G401 (cell line): Measurements from ENCODE around the gene BEAN1. TPM values are rescaled to one million over a fixed set of nuclear protein-coding genes. Genes with fewer than 3 reads are reported as not detected.
"Not testable (repeated sequence)": the region's sequence is repeated elsewhere in the genome, so short reads cannot be mapped to it uniquely, and the experiment has no call there.

Experiments used
- DNase-seq: peaks from one replicate; pipeline ENCODE4 v3.0.0-alpha.2; 2015; ENCODE audit warnings: low spot score
- in situ Hi-C: cut with HindIII; loops from 2 replicates; pipeline ENCODE4 v1.10.0; 2016; ENCODE audit warnings: low sequenced_read_pairs, mixed read lengths
- total RNA-seq: library from RNA; depleted of rRNA; stranded (reverse); fragments of >200 nt; shearing (Covaris generic); gene quantifications from 2 replicates; pipeline ENCODE4 v1.2.3, GENCODE V29; 2014

BEAN1 gene
- total RNA-seq, 1 experiment from 2014 or later = not detected

DNA sequence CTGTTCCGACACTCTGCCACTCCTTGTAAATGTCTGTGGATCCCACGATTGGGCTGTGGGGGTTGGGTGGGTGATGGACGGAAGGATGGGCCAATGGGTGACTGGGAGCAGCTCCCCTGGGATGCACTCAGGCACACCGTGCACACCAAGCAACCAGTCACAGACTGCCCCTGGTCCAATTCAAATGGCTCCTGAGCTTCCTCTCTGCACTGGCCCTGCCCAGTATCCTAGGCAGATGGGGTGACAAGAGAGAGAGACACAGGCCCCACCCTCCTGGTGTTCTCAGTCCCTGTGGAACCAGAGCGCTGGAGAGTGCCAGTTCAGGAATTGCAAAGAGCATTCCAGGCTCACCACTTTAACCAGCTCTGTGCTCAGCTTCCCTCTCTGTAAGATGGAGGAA is 32.8 kb downstream of the BEAN1 start:
- DNase-seq = no peak
- in situ Hi-C loops = no loop called here

DNA sequence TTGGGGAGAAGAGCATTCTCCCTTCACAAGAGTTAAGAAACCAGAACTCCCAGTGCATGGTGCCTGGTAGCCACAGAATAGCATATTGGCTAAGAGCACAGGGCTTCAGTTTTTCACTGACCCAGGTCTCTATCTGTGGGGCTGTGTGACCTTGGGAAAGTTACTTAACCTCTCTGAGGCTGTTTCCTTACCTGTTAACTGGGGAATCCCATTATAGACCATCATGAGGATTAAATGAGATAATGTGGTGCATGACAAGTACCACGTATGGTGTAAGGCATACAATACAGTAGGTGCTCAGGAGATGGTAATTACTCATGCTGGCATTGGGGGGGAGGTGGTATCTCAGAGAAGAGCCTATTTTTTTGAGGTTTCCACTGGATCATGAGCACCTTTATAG is 33.6 kb downstream of the BEAN1 start:
- DNase-seq = no peak
- in situ Hi-C loops = no loop called here

DNA sequence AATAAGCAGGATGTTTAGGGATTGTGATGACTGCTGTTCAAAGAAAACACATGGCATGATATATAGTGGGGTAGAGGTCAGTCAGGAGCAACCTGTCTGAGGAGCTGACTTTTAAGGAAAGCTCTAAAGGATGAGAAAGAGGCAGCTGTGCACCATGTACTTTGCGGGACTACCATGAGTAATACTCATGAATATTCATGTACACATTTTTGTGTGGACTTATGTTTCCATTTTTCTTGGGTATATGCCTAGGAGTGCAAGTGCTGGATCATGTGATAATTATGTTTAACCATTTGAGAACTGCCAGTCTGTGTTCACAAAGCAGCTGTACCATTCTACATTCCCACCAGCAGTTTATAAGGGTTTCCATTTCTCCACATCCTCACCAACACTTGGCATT is 35.8 kb downstream of the BEAN1 start:
- in situ Hi-C loops = no loop called here
- no peak for DNase-seq

DNA sequence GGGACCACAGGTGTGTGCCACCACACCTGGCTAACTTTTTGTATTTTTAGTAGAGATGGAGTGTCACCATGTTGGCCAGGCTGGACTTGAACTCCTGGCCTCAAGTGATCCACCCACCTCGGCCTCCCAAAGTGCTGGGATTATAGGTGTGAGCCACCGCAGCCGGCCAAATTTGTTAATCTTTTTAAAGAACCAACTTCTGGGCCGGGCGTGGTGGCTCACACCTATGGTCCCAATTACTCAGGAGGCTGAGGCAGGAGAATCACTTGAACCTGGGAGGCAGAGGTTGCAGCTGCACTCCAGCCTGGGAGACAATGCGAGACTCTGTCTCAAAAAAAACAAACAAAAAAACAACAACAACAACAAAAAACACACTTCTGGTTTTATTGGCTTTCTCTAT is 38.9 kb downstream of the BEAN1 start:
- in situ Hi-C loops, DNase-seq: not testable (repeated sequence)

DNA sequence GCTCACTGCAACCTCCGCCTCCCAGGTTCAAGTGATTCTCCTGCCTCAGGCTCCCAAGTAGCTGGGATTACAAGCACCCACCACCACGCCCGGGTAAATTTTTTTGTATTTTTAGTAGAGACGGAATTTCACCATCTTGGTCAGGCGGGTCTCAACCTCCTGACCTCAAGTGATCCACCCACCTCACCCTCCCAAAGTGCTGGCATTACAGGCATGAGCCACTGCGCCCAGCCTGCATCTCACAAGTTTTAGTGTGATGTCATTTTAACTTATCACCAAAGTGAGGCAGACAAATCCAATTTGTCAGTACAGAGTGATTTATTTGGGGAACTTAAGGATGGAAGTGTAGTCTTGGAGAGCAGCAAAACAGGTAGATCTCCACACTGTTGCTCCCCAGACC is 39.5 kb downstream of the BEAN1 start:
- DNase-seq, in situ Hi-C loops: not testable (repeated sequence)

DNA sequence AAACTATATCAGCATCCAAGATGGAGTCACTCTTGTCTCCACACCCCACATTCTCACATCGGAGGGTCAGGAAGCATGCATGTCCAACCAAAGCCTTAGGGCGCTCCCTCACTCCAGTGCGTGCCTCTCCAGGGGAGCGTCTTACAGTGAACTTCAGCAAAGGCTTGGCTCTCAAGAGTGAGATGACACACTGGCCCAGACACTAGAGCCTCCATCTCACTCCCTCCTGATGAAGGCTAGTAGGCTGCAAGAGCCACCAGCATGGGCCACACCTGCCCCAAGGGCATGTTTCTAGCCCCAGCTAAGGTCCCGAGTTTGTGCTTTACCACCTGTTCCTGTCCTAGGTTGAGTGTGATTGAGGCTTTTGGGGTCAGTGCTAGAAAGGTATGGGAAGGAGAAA is 40.5 kb downstream of the BEAN1 start:
- in situ Hi-C loops = no loop called here
- no peak for DNase-seq

DNA sequence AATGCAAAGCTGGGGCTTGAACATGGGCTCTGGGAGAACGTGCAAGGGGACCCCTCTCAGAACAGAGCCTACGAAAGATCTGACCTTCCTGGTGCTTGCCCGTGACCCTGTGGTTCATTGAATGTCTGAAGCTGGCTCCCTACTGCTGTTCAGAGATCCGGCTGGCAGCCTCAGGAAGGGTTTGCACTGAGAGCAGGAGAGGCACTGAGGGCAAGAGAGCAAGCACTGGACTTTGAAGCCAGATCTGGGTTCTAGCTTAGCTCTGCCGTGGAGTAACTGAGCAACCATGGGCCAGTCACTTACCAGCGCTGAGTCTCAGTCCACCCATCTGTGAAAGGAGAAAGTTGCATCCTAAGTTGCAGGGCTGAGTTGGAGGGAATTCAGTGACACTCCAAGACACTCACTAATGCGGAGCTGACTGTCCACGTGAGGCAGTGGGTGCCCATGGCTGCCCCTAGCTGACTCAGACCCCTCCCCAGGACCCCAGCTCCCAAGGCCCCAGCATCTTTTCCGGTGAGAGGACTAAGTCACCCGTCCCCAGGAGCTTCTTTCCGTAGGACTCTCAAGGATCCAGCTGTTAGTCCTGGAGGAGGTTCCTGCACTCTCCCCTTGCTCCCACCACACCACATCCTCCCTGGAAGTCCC is 41.3 kb downstream of the BEAN1 start:
- in situ Hi-C loops = no loop called here

DNA sequence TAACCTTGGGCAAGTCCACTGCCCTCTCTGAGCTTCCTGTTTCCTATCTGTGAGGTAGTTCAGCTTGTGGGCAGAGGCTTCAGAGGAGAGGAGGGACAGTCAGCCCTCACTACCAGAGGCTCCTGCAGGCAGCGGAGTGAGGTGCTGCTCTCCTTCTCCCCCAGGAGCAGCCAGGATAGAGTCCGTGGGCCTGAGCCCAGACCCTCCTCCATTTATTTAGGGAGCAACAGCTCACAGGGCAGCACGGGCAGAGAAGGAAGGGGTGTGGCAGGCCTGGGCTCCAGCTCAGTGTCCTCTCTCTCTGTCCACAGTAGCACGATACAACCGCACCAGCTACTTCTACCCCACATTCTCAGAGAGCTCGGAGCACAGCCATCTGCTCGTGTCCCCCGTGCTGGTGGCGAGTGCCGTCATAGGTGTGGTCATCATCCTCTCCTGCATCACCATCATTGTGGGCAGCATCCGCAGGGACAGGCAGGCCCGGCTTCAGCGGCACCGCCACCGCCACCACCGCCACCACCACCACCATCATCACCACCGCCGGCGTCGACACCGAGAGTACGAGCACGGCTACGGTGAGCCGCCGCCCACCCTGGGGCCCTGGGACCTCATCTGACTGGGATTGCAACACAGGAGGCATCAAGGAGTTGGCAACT is 42.3 kb downstream of the BEAN1 start:
- in situ Hi-C loops = no loop called here
- DNase-seq = no peak

More for the DNA sequence above, 41.3 kb downstream of the BEAN1 start:
- no peak for DNase-seq

DNA sequence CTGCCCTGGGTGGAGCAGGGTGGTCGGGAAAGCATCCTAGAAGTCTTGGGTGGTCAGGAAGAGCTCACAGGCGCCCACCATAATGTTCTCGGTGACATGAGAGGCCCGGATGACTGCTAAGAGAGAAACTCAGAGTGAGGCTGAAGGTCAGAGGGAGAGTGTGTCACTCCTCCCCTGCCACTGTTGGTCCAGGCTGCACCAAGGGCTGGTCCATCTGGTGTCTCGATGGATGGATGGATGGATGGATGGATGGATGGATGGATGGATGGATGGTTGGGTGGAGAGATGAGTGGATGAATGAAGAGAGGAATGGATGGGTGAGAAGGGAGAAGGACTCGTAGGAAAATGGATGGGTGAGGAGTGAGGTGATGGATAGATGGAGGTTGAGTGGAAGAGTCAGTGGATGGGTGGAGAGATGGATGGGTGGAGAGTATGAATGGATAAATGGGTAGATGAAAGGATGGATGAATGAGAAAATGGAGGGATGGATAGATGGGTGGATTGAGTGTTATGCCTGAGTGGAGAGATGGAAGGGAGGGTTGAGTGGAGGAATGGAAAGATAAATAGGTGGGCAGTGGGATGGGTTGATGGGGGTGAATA is 43.0 kb downstream of the BEAN1 start:
- in situ Hi-C loops = no loop called here

DNA sequence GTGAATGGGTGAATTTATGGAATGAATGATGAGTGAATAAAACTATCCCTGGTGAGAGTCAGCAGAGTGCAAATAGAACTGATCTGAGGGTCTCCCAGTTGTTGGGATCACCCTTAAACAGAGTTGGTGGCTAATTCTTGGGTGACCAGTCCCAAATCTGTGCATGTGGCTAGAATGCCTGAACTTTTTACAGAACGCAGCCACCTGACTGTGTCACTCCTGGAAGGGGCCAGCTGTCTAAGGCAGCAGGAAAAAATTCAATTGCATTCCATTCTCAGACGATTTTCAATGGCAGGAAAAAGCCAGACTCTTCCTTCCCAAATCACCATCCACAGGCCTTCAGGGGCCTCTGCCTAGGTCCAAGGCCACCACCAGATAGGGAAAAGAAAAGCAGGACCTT is 43.5 kb downstream of the BEAN1 start:
- in situ Hi-C loops = no loop called here
- no peak for DNase-seq

More for the DNA sequence above, 43.0 kb downstream of the BEAN1 start:
- no peak for DNase-seq

DNA sequence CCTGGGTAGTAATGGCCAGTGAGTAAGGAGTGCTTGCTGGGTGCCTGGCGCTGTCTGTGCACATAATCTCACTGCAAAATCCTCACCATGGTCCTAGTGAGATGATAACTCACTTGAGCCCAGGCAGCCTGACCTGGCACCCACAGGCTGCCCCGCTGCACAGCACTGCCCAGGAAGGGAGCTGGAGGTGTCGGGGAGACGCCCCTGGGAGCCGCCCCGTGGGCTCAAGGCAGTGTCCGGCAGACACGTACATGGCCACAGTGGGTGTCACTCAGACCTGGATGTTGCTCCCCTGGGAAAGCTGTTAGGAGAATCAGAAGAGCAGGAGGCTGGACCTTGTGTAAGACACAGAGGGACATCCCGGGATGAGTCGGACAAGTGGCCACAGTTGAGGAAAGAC is 44.2 kb downstream of the BEAN1 start:
- in situ Hi-C loops = no loop called here
- no peak for DNase-seq

DNA sequence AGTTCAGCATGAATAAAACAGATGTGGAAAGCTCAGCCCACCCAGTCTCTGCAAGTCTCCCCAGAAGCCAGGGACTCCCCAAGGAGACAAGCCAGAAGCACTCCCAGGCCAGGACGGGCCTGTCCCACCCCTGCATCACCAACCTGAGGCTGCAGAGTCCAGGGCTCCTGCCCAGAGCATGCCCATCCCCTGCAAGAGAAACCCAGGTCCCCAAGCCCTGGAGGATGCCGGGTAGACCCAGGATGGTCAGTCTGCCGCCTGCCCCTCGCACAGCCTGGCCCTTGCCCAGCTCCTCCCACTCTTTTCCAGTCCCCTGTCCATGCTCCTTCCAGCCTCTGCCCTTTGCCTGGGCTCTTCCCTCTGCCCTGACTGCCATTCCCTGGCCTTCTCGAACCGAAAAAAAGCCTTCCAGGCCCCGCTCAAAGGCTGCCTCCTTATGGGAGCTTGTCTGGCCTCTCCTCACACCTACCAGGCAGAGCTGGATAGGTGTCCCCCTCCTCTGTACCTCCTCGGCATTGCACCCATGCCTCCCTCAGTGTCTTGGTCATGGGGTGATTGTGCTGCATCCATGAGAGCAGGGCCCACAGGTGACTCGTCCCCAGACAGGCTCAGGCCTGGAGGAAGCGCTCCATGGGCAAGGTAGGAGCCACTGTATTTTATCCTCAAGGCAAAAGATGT is 44.8 kb downstream of the BEAN1 start:
- DNase-seq = no peak
- in situ Hi-C loops = no loop called here

DNA sequence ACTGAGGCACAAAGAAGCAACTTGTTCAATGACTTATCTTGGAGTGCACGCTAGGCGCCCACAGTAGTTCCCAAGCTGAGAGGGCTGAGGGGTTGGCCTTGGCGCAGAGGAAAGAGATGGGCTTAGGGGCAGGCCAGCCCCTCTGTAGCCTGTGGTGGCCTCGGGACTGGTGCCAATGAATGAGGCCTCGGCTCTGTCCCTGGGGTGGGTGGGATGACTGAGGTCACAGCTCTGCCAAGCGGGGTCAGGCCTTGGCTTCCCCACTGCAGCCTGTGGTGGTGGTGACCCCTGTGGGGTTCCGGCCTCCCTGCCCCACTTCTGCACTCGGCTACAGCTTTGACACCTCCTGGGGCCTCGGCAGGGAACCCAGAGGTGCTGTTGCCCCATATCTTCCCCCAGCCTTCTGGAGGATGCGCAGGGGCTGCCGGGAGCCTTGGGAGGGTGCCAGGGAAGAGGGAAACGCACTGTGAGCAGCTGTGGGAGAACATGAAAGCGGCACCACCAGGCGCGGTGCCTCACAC is 46.0 kb downstream of the BEAN1 start:
- no peak for DNase-seq
- in situ Hi-C loops = no loop called here

DNA sequence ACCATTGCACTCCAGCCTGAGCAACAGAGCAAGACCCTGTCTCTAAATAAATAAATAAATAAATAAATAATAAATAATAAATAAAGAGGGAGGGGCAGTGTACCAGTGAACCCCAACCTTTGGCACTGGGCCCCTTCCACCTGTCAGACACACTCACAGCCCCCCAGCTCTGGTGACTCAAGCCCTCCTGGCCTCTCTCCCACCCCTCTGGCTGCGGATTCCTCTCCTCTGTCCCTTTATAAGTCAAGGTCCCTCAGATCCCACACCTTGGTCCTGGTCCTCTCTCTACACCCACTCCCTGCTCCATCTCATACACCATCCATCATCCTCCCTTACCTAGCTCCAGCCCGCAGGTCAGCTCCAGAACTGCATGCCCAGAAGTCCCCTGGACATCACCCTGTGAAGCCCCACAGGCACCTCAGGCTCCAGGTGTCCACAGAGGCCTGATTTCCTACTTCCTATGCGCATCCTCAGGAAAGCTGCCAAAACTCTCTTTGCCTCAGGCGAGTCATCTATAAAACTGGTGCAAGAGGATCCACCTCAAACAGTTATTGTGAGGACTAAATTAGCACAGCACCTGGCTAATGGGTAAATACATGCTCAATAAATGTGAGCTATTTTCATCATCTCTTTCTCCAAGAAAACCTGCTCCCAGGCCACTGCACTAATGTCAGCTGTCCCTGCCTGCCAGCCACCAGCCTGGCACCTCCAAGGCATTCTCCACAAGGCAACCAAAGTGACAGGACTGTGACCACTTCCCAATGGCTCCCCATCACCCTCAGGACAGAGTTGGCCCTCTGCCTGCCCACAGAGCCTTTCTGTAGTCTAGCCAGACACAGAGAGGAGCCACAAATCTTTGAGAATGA is 46.8 kb downstream of the BEAN1 start:
- no peak for DNase-seq
- in situ Hi-C loops = no loop called here

DNA sequence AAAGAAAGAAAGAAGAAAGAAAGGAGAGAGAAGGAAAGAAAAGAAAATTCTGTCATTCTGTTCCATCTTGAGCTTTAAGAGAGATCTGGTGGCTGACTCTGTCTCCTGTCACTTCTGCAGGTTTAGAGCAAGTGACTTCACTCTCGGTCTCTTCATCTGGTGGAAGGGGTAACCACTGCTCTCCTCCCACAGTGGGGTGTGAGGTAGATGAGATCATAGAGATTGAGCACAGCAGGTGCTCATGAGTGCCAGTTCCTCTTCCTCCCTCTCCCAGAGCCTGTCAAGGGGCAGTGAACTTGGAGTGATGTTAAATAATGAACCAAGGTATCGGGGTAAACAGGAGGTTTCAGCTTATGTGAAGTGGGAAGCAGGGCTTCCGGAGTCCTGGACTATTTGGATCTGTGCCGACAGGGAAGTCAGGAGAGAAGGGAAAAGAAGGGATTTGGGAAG is 47.7 kb downstream of the BEAN1 start:
- no peak for DNase-seq
- in situ Hi-C loops = no loop called here

DNA sequence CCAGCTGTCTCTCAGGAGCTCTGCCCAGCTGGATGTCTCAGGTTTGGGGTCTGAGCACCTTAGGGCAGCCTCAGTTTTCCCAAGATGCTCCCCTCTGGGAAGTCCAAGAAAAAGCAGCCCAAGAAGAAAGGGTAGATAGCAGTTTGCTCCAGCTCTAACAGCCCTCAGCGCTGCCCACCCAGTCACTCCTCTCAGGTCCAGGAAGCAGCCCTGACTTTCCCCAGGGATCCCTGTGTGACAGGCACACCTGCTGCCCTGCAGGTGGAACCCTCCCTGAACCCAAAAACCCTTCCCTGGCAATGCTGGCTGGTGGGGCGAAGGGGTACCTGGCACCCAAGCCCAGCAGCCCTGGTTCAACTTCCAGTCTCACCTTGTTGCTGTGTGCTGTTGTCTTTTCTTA is 48.1 kb downstream of the BEAN1 start:
- DNase-seq = no peak
- in situ Hi-C loops = no loop called here

DNA sequence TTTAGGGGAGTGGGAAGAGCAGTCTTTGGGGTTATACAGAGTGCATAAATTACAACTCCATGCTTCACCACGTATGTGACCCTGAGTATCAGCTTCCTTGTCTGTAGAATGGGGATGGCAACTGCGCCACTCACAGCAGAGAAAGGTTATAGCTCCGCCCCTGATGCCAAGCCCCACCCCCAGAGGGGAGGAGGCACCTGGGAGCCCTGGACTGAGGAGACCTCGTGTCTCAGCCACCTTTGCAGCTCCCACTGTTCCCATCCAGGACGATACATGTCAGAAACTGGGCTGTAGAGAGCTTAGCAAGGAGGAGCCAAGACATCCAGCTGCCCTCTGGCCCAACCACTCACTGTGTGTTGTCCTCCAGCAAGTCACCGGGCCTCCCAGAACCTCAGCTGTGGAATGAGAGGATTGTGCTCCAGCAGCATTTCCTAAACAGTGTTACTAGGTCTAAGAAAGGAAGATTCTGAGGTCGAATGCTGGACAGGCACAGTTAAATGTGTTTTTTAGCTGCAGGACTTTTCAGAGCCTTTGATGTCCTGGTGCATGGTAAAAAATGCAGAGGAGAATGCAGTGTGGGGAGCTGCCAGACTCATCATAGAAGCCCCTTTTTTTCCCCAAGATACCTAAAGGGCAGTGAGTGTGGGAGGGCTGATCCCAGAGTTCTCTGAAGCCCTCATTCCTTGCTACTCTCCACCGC is 49.4 kb downstream of the BEAN1 start:
- no peak for DNase-seq
- in situ Hi-C loops = no loop called here

DNA sequence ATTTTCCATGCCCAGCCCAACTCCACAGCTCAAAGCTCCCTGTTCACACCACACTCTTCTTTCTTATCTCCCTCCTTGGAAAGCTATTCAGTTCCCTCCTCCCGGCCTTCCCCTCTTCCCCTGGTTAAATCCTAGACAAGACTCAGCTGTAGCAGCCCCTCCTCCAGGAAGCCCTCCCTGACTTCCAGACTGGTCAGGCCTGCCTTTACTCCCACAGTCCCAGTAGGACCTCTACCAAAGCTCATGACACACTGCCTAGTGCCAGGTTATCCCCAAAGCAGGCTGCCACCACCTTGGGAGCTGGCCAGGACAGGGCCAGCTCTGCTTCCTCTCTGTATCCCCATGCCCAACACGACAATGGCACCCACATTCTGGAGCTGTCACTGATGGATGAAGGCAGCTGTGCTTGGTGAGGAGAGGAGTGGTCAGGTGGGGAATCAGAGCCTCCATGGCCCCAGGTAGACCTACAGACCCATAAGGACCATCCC is 50.0 kb downstream of the BEAN1 start:
- in situ Hi-C loops = no loop called here

More for the DNA sequence above, 50.0 kb downstream of the BEAN1 start:
- no peak for DNase-seq
